Astrocyte (in vitro differentiated cells and primary cell): ENCODE data around the gene CDC25B. TPM values are rescaled to one million over a fixed set of nuclear protein-coding genes. Genes with fewer than 3 reads are reported as not detected.
A peak's percentile ranks its signal among the peaks of the same experiment; 100 is the strongest.

Experiments
- DNase-seq: peaks from one replicate; pipeline ENCODE4 v3.0.0-alpha.2; 2010; ENCODE audit warnings: low read depth
- FAIRE-seq: peaks from 2 replicates; lab custom pipeline; 2011; peaks lifted over from hg19 to GRCh38; lab: Jason Lieb, UNC
- H2AFZ ChIP-seq: 2 replicates; pipeline ENCODE4 v1.6.0; 2012; ENCODE audit warnings: low read depth, low read length, inconsistent platforms
- H3K27ac ChIP-seq: 2 replicates; pipeline ENCODE4 v1.5.1; 2011; ENCODE audit warnings: low read depth, low read length, inconsistent platforms
- H3K27me3 ChIP-seq: 2 replicates; pipeline ENCODE4 v1.6.0; 2011; ENCODE audit warnings: low read length, inconsistent platforms; ENCODE audit not compliant: insufficient read depth
- H3K36me3 ChIP-seq: 2 replicates; pipeline ENCODE4 v1.5.1; 2011; ENCODE audit warnings: low read length, inconsistent platforms; ENCODE audit not compliant: insufficient read depth
- H3K4me1 ChIP-seq: 2 replicates; pipeline ENCODE4 v1.5.1; 2011; ENCODE audit warnings: low read length, inconsistent platforms; ENCODE audit not compliant: insufficient read depth
- H3K4me2 ChIP-seq: 2 replicates; pipeline ENCODE4 v1.6.0; 2012; ENCODE audit warnings: low read length, inconsistent platforms
- H3K4me3 ChIP-seq: 2 replicates; pipeline ENCODE4 v1.5.1; 2011; ENCODE audit warnings: low read depth, mild to moderate bottlenecking, low read length, inconsistent platforms; ENCODE audit not compliant: insufficient read depth
- H3K79me2 ChIP-seq: 2 replicates; pipeline ENCODE4 v1.6.0; 2012; ENCODE audit warnings: mild to moderate bottlenecking, low read length, inconsistent platforms; ENCODE audit not compliant: insufficient read depth
- H3K9ac ChIP-seq: 2 replicates; pipeline ENCODE4 v1.6.0; 2012; ENCODE audit warnings: mild to moderate bottlenecking, low read length, inconsistent platforms
- H3K9me3 ChIP-seq: 2 replicates; pipeline ENCODE4 v1.5.1; 2012; ENCODE audit warnings: low read depth, mild to moderate bottlenecking, low read length, inconsistent platforms; ENCODE audit not compliant: insufficient read depth
- H4K20me1 ChIP-seq: 2 replicates; pipeline ENCODE4 v1.6.0; 2012; ENCODE audit warnings: low read length, inconsistent platforms; ENCODE audit not compliant: insufficient read depth
- H3K27ac Mint-ChIP-seq: one replicate; pipeline ENCODE4 v1.8.0; 2021; ENCODE audit warnings: mild to moderate bottlenecking, mixed read lengths; ENCODE audit not compliant: unreplicated experiment
- H3K27me3 Mint-ChIP-seq: one replicate; pipeline ENCODE4 v1.8.0; 2021; ENCODE audit warnings: low read depth, mixed read lengths; ENCODE audit not compliant: unreplicated experiment
- H3K36me3 Mint-ChIP-seq: one replicate; pipeline ENCODE4 v1.8.0; 2021; ENCODE audit warnings: low read depth, mixed read lengths; ENCODE audit not compliant: unreplicated experiment
- H3K4me1 Mint-ChIP-seq: one replicate; pipeline ENCODE4 v1.8.0; 2021; ENCODE audit warnings: low read depth, mixed read lengths; ENCODE audit not compliant: unreplicated experiment
- H3K4me3 Mint-ChIP-seq: one replicate; pipeline ENCODE4 v1.8.0; 2021; ENCODE audit warnings: mild to moderate bottlenecking, moderate library complexity, mixed read lengths; ENCODE audit not compliant: unreplicated experiment
- H3K9me3 Mint-ChIP-seq: one replicate; pipeline ENCODE4 v1.8.0; 2021; ENCODE audit warnings: mild to moderate bottlenecking, mixed read lengths; ENCODE audit not compliant: unreplicated experiment
- CTCF ChIP-seq: IDR thresholded peaks from 2 replicates; pipeline ENCODE4 v1.5.1; 2011; ENCODE audit warnings: low read depth, mild to moderate bottlenecking, inconsistent platforms, low read length, moderate library complexity; ENCODE audit not compliant: insufficient read depth
- EZH2 ChIP-seq: IDR thresholded peaks from 2 replicates; pipeline ENCODE4 v1.6.1; 2012; ENCODE audit warnings: mild to moderate bottlenecking, low read length, inconsistent platforms; ENCODE audit not compliant: insufficient read depth
- total RNA-seq: library from RNA; stranded (reverse); gene quantifications from 2 replicates; pipeline ENCODE4 v1.2.1, GENCODE V29; 2021

Gene CDC25B
- total RNA-seq, 1 donor from 2014 or later: 8.5 TPM

- peaks cover 2% of the 10 kb centered on the region for H3K9me3 Mint-ChIP-seq
- TF ChIP-seq CTCF (peak; percentile 43), EZH2 (no peak)
- Histone ChIP-seq H3K36me3 (no peaks in the 10 kb centered on the region), H3K27me3 (no peaks in the 10 kb centered on the region), H3K27ac (peak within 1 kb of the TSS; percentile 64), H3K9me3 (no peaks in the 10 kb centered on the region), H3K79me2 (peaks cover 35% of the 10 kb centered on the region), H3K4me1 (peaks cover 18% of the 10 kb centered on the region), H3K4me3 (peak within 1 kb of the TSS; percentile 70), H3K4me2 (peak within 1 kb of the TSS; percentile 97), H2AFZ (peak within 1 kb of the TSS; percentile 63), H4K20me1 (peaks cover 43% of the 10 kb centered on the region), H3K9ac (peak within 1 kb of the TSS; percentile 85)
- H3K4me1 Mint-ChIP-seq: no peaks in the 10 kb centered on the region
- FAIRE-seq (no peak), DNase-seq (peak; percentile 52)
- peak within 1 kb of the TSS; percentile 85 for H3K4me3 Mint-ChIP-seq
- peaks cover 2% of the 10 kb centered on the region for H3K36me3 Mint-ChIP-seq
- peaks cover 13% of the 10 kb centered on the region for H3K27me3 Mint-ChIP-seq
- no peak within 1 kb of the TSS for H3K27ac Mint-ChIP-seq
Measured at GRCh38 chr20:3786665-3787323, 9.3 kb upstream of the CDC25B start, which contains the start of gene CENPB. CENPB (minus strand) TSS chr20:3786740; CDS start chr20:3786483, 257 bp downstream.

- Histone ChIP-seq H3K4me3 (peak overlapping the region; percentile 46), H4K20me1 (peaks cover 37% of the 10 kb centered on the region), H3K79me2 (peaks cover 35% of the 10 kb centered on the region), H3K27me3 (no peaks in the 10 kb centered on the region), H3K4me1 (peaks cover 18% of the 10 kb centered on the region), H3K36me3 (no peaks in the 10 kb centered on the region), H3K9me3 (no peaks in the 10 kb centered on the region), H2AFZ (no peak overlapping the region), H3K4me2 (peak overlapping the region; percentile 74), H3K27ac (no peak overlapping the region), H3K9ac (peak overlapping the region; percentile 1)
- H3K4me3 Mint-ChIP-seq: peak overlapping the region; percentile 45
- DNase-seq: no peak
- H3K4me1 Mint-ChIP-seq: no peaks in the 10 kb centered on the region
- no peak for TF ChIP-seq CTCF
- no peak for TF ChIP-seq EZH2
- peaks cover 2% of the 10 kb centered on the region for H3K9me3 Mint-ChIP-seq
- H3K36me3 Mint-ChIP-seq: peaks cover 2% of the 10 kb centered on the region
- no peak overlapping the region for H3K27ac Mint-ChIP-seq
- no peak for FAIRE-seq
- peaks cover 13% of the 10 kb centered on the region for H3K27me3 Mint-ChIP-seq
Measured at GRCh38 chr20:3787324-3788014, 8.6 kb upstream of the CDC25B start.
